HG03520 (cell line): Measurements from ENCODE around the gene ATP9B.

Source experiments
- ATAC-seq: cut with Tn5 transposase; IDR thresholded peaks from one replicate; pipeline ENCODE4 v1.9.1; 2021; ENCODE audit warnings: mild to moderate bottlenecking, moderate library complexity; ENCODE audit not compliant: unreplicated experiment

ATP9B gene

GRCh38 chr18:79193826-79194225 is 124.6 kb downstream of the ATP9B start:
- no peak for ATAC-seq

GRCh38 chr18:79195716-79196683 is 126.8 kb downstream of the ATP9B start:
- no peak for ATAC-seq

GRCh38 chr18:79197531-79197930 is 128.3 kb downstream of the ATP9B start:
- no peak for ATAC-seq

- no peak for ATAC-seq
These were observed 130.6 kb downstream of the ATP9B start for GRCh38 chr18:79199691-79200374.

- no peak for ATAC-seq
These were observed 131.5 kb downstream of the ATP9B start for GRCh38 chr18:79200546-79201268.

- ATAC-seq: no peak
These were observed 133.9 kb downstream of the ATP9B start for GRCh38 chr18:79203017-79203605.

- no peak for ATAC-seq
These were observed 136.0 kb downstream of the ATP9B start for GRCh38 chr18:79204889-79205807.

GRCh38 chr18:79206444-79206843 is 137.2 kb downstream of the ATP9B start:
- no peak for ATAC-seq

- ATAC-seq: no peak
These were observed 139.7 kb downstream of the ATP9B start for GRCh38 chr18:79208906-79209305.

GRCh38 chr18:79210002-79210910 is 141.1 kb downstream of the ATP9B start:
- no peak for ATAC-seq

GRCh38 chr18:79211844-79212243 is 142.7 kb downstream of the ATP9B start:
- ATAC-seq: no peak

- ATAC-seq: no peak
These were observed 144.9 kb downstream of the ATP9B start for GRCh38 chr18:79214056-79214455.

GRCh38 chr18:79216176-79216575 is 147.0 kb downstream of the ATP9B start:
- ATAC-seq: no peak

GRCh38 chr18:79217979-79218604 is 148.9 kb downstream of the ATP9B start:
- ATAC-seq: no peak

- ATAC-seq: no peak
These were observed 149.5 kb downstream of the ATP9B start for GRCh38 chr18:79218605-79219190.

GRCh38 chr18:79221136-79221535 is 151.9 kb downstream of the ATP9B start:
- no peak for ATAC-seq

GRCh38 chr18:79222790-79223189 is 153.6 kb downstream of the ATP9B start:
- no peak for ATAC-seq

GRCh38 chr18:79223431-79223830 is 154.2 kb downstream of the ATP9B start:
- ATAC-seq: no peak
